ENCODE measurements around the gene CYBC1.
"Not testable (repeated sequence)": the region's sequence is repeated elsewhere in the genome, so short reads cannot be mapped to it uniquely, and the experiment has no call there.

CYBC1 gene

GRCh38 chr17:82457073-82457928 lies 6.7 kb upstream of the CYBC1 start:
- peak; percentile 39 for DNase-seq (ENCODE audit: low read depth)
- H3K4me3 ChIP-seq (replicated peaks; ENCODE audit: low read depth, low read length): peak overlapping the region; percentile 79
- TF ChIP-seq CTCF (IDR thresholded peaks at IDR 0.05; ENCODE audit: low read length, missing control alignments): no peak

- not testable (repeated sequence) for H3K4me3 ChIP-seq (replicated peaks; ENCODE audit: low read depth, low read length); DNase-seq (ENCODE audit: low read depth)
These were observed 3.2 kb upstream of the CYBC1 start for GRCh38 chr17:82453706-82454105.

GRCh38 chr17:82453151-82453550 lies 2.6 kb upstream of the CYBC1 start:
- not testable (repeated sequence) for DNase-seq (ENCODE audit: low read depth); H3K4me3 ChIP-seq (replicated peaks; ENCODE audit: low read depth, low read length)

- DNase-seq (ENCODE audit: low read depth): no peak
- no peak for TF ChIP-seq CTCF (IDR thresholded peaks at IDR 0.05; ENCODE audit: low read length, missing control alignments)
- H3K4me3 ChIP-seq (replicated peaks; ENCODE audit: low read depth, low read length): no peak overlapping the region
These were observed 1.6 kb upstream of the CYBC1 start for GRCh38 chr17:82452162-82452561.

GRCh38 chr17:82449883-82450356 lies 632 bp downstream of the CYBC1 start:
- H3K4me3 ChIP-seq (replicated peaks; ENCODE audit: low read depth, low read length): peak overlapping the region; percentile 82
- no peak for TF ChIP-seq CTCF (IDR thresholded peaks at IDR 0.05; ENCODE audit: low read length, missing control alignments)
- DNase-seq (ENCODE audit: low read depth): no peak

- no peak for DNase-seq (ENCODE audit: low read depth)
- no peak for TF ChIP-seq CTCF (IDR thresholded peaks at IDR 0.05; ENCODE audit: low read length, missing control alignments)
- peak overlapping the region; percentile 82 for H3K4me3 ChIP-seq (replicated peaks; ENCODE audit: low read depth, low read length)
These were observed 1.2 kb downstream of the CYBC1 start for GRCh38 chr17:82449131-82449882.

- H3K4me3 ChIP-seq (replicated peaks; ENCODE audit: low read depth, low read length): no peak overlapping the region
- no peak for TF ChIP-seq CTCF (IDR thresholded peaks at IDR 0.05; ENCODE audit: low read length, missing control alignments)
- DNase-seq (ENCODE audit: low read depth): no peak
These were observed 2.7 kb downstream of the CYBC1 start for GRCh38 chr17:82447876-82448275.

Measured in fibroblast of pulmonary artery (primary cell).